ENCODE results near the gene CLEC4C. TPM values are rescaled to one million over a fixed set of nuclear protein-coding genes. Genes with fewer than 3 reads are reported as not detected.
A peak's percentile ranks its signal among the peaks of the same experiment; 100 is the strongest.

CLEC4C gene
- total and polyA plus RNA-seq, 3 donors from 2014 or later: 1.9 to 2.1 (median 2.0) TPM

DNA sequence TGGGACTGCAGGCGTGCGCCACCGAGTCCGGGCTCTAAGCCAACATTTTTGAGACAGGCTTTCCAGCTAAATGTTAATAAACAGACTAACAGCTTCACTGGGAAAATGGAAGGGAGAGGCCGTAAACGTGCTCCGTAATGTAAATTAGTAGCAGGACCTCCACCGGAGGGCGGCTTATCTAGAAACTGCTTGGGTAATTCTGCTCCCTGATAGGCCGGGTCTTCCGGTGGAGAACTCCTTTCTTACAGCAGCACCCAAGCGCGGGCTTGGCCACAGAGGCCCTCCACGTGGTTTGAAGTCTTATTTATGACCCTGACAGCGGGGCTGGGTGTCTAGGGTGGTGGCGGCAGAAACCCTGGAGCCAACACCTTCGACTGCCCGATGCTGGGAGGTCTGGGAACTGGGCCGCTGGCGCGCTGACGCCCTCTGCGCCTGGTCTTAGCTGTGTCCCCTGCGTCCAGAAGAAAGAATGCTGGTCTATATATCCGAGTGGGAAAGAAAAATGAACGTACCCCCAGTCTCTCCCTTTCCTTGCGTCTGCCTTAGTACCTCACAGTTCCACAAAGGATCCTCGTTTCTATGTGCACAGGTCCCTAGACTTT lies 34.2 kb downstream of the CLEC4C start:
- Histone ChIP-seq H3K4me3 (no peak overlapping the region), H3K9me3 (no peaks in the 10 kb centered on the region), H3K36me3 (ENCODE audit: low read depth, missing control alignments) (no peaks in the 10 kb centered on the region), H3K27me3 (no peaks in the 10 kb centered on the region), H3K27ac (no peak overlapping the region), H3K4me1 (no peaks in the 10 kb centered on the region)
- intact Hi-C loops (cut with DNase I; ENCODE audit: low total_unique reads): no loop called here
- WGBS, 2 donors: 70 to 75% methylated on average over 28 of the region's 28 CpGs
- TF ChIP-seq POLR2A (IDR thresholded peaks at IDR 0.05): no peak
- TF ChIP-seq, protein P1, sequence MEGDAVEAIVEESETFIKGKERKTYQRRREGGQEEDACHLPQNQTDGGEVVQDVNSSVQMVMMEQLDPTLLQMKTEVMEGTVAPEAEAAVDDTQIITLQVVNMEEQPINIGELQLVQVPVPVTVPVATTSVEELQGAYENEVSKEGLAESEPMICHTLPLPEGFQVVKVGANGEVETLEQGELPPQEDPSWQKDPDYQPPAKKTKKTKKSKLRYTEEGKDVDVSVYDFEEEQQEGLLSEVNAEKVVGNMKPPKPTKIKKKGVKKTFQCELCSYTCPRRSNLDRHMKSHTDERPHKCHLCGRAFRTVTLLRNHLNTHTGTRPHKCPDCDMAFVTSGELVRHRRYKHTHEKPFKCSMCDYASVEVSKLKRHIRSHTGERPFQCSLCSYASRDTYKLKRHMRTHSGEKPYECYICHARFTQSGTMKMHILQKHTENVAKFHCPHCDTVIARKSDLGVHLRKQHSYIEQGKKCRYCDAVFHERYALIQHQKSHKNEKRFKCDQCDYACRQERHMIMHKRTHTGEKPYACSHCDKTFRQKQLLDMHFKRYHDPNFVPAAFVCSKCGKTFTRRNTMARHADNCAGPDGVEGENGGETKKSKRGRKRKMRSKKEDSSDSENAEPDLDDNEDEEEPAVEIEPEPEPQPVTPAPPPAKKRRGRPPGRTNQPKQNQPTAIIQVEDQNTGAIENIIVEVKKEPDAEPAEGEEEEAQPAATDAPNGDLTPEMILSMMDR (IDR thresholded peaks at IDR 0.05): no peak
- no peak for DNase-seq

DNA sequence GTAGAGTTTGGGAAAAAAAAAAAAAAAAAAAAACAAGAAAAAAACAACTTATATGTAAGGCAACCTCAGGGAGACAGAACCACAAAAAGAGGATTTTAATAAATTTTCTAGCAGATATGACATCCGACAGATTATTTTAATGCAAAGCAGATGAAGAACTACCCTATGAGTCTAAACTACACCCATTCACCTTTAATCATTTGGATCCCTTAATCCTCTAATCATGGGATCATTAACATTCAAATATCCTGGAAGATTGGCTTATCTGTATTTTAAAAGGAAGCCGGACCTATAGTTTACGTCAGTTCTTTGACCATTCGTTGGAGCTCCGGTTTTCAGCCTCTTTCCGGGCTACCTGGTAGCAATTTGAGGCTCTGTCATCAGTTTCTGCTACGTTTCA lies 36.0 kb downstream of the CLEC4C start, which contains the start of gene DPPA3:
TSS of gene DPPA3 (plus strand) at position 301 of the 400 bp plus-strand sequence. CDS start 138 bp downstream, outside the sequence.
- no peak for DNase-seq
- 60 to 63% methylated on average over 7 of the region's 7 CpGs for WGBS, 2 donors
- Histone ChIP-seq H3K36me3 (ENCODE audit: low read depth, missing control alignments) (no peaks in the 10 kb centered on the region), H3K27ac (no peak within 1 kb of the TSS), H3K27me3 (no peaks in the 10 kb centered on the region), H3K4me3 (no peak within 1 kb of the TSS), H3K4me1 (no peaks in the 10 kb centered on the region), H3K9me3 (no peaks in the 10 kb centered on the region)
- no peak for TF ChIP-seq POLR2A (IDR thresholded peaks at IDR 0.05)
- TF ChIP-seq, protein P1 (IDR thresholded peaks at IDR 0.05): no peak
- intact Hi-C loops (cut with DNase I; ENCODE audit: low total_unique reads): no loop called here

DNA sequence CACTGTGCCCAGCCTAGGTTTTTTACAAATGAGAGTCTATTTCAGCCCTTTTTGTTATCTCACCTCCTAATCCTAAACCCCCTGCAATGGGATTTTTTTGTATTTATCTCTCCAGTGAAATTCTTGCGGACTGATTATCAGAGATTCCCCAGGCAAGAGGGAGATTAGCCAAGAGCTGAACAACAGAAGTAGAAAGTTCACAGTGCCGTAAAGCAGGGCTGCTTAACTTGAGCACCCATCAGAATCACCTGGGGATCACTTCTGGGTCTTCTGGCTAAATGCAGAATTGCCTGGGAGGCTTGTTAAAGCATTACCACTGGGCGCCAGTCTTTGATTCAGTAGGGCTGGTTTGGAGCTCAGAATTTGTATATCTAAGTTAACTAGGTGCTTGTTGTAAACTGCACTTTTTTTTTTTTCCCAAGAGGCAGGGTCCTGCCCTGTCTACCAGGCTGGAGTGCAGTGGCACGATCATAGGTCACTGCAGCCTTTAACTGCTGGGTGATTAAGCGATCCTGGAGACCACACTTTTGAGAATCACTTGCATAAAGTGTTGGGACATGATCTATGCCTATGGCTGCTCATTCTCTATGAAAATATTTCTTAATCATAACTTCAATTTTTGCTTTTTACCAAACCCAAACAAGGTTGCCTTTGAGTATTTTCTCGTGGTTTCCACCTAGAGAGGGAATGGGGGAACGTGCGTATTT lies 37.1 kb downstream of the CLEC4C start:
- 59 to 65% methylated on average over 8 of the region's 8 CpGs for WGBS, 2 donors
- Histone ChIP-seq H3K9me3 (no peaks in the 10 kb centered on the region), H3K36me3 (ENCODE audit: low read depth, missing control alignments) (no peaks in the 10 kb centered on the region), H3K27ac (no peak overlapping the region), H3K4me1 (no peaks in the 10 kb centered on the region), H3K27me3 (no peaks in the 10 kb centered on the region), H3K4me3 (no peak overlapping the region)
- DNase-seq: no peak
- no peak for TF ChIP-seq POLR2A (IDR thresholded peaks at IDR 0.05)
- TF ChIP-seq, protein P1 (IDR thresholded peaks at IDR 0.05): no peak
- intact Hi-C loops (cut with DNase I; ENCODE audit: low total_unique reads): no loop called here

DNA sequence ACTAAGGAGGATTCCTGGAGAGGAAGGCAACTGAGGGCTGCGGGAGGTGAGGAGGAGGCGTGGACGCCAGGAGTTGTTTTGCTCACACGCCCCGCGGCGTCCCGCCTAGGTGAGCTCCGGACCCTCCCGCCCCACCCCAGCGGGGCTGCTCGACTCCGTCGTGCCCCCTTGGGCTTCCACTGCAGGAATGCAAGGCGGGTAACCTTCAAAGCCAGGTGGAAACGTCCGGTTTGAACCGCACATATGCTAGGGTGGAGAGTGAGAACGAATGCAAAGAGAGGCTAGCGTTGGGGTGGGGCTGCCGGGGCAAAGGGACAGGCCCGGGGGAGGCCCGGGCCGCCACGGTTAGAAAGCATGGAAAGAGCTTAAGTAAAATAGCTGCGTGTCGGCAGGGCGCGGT lies 41.3 kb downstream of the CLEC4C start:
- DNase-seq: no peak
- intact Hi-C loops (cut with DNase I; ENCODE audit: low total_unique reads): no loop called here
- Histone ChIP-seq H3K4me1 (no peaks in the 10 kb centered on the region), H3K9me3 (no peaks in the 10 kb centered on the region), H3K27ac (peak overlapping the region; percentile 27 to 58), H3K27me3 (no peaks in the 10 kb centered on the region), H3K36me3 (ENCODE audit: low read depth, missing control alignments) (no peaks in the 10 kb centered on the region), H3K4me3 (peak overlapping the region; percentile 12 to 23)
- no peak for TF ChIP-seq POLR2A (IDR thresholded peaks at IDR 0.05)
- TF ChIP-seq, protein P1 (IDR thresholded peaks at IDR 0.05): no peak
- WGBS, 2 donors: 60 to 62% methylated on average over 29 of the region's 29 CpGs

Measured in testis (tissue), 3 donors.